ENCODE data around the gene MRPS14.

DNA sequence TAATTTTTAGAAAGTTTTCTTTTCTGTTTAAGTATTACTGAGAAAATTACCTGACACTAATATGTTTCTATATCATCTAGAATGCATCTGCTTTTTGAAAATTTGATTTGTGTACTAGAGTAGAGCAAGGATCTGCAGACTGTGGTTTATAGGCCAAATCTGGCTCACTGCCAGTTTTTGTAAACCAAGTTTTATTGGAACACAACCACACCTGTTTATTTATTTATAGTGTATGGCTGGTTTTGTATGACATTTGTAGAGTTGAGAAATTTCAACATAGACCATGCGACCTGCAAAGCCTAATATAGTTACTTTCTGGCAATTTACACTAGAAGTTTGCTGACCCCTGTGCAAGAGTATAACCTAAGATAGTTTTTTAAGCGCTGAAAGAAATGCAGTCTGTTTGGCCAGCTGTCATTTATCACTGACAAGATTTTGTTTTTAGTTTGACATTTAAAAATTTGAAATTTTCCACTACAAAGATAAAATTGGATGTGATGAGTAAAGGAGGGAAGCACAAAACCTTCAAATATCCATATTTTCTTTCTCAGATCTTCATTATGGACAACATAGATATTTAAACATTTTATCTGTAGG is 59.6 kb downstream of the MRPS14 start:
- TF ChIP-seq, protein P1, sequence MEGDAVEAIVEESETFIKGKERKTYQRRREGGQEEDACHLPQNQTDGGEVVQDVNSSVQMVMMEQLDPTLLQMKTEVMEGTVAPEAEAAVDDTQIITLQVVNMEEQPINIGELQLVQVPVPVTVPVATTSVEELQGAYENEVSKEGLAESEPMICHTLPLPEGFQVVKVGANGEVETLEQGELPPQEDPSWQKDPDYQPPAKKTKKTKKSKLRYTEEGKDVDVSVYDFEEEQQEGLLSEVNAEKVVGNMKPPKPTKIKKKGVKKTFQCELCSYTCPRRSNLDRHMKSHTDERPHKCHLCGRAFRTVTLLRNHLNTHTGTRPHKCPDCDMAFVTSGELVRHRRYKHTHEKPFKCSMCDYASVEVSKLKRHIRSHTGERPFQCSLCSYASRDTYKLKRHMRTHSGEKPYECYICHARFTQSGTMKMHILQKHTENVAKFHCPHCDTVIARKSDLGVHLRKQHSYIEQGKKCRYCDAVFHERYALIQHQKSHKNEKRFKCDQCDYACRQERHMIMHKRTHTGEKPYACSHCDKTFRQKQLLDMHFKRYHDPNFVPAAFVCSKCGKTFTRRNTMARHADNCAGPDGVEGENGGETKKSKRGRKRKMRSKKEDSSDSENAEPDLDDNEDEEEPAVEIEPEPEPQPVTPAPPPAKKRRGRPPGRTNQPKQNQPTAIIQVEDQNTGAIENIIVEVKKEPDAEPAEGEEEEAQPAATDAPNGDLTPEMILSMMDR (conservative IDR thresholded peaks at IDR 0.05 in 1 of 2, IDR thresholded peaks at IDR 0.05 in 1 of 2; ENCODE audit: low read depth in 1 of 2, low read length in 2 of 2) = no peak
- TF ChIP-seq EZH2 (IDR thresholded peaks at IDR 0.05; ENCODE audit: low read length, missing control alignments) = no peak
